NCI-H226 (cell line): ENCODE results near the gene COMMD8.
A peak's percentile ranks its signal among the peaks of the same experiment; 100 is the strongest.

Experiments used
- DNase-seq: peaks from one replicate; pipeline ENCODE4 v3.0.0-alpha.2; 2015

COMMD8 gene

DNA sequence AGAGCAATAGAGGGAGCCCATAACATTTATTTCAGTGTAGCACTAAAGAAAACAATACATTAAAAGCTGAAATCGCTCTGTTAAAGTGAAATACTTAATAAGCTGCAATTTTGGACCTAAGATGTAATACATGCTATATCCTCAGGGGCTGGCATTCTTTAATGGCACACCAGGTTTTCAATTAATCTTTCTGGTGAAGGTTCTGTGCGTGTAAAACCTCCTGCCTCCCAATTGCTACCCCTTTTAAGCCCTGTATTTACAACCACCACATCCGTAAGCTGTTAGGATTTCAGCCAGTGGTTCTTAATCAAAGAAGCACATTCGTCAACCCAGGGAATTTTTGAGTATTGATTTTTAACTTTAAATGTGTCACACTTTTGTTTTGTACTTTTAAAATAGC, 7.6 kb upstream of the COMMD8 start:
- no peak for DNase-seq

DNA sequence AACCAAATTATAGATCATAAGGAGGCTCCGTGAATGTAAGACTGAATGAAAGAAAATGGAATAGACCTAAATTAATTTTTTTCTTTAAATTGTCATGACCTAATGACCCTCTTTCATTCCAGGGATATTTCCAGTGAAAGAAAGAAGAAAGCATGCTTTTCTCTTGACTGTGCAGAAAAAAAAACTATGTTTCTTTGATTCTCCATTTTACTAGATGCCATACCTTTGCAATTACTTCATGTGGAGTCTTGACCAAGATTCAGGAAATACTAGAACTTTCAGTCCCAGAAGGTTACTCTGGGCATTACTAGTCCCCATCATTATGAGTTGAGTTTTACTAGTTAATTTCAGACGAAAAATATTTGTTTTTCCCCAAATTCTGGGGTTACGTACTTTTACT, 6.4 kb upstream of the COMMD8 start:
- no peak for DNase-seq

DNA sequence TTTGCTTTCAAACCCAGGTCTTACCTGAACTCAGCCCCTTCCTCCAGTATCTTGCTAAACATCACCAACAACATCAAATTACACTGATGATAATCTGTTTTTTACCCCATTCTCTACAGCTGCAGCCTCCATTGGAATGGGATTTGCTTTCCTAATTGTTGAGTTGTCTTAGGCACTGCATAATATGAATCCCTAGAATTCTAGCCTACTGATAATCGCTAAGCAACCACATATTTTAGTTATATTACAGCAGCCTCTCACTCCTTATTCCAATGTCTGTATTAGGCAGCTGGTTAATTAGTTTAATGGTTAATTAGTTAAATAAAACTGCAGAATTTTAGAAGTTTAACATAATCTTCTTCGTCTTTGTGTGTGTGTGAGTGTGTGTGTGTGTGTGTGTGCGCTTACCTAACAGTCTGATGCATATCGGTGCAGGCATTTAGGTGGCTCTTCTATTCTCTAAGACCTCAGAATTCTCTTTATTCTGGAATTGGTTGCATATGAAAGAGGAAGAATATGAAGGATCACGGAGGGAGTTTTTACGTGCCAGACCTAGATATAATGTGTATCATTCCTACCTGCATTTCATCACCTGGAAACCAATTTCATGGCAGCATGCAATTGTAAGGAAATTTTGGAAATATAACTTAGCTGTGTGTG, 5.3 kb upstream of the COMMD8 start:
- DNase-seq, result peak; percentile 67

DNA sequence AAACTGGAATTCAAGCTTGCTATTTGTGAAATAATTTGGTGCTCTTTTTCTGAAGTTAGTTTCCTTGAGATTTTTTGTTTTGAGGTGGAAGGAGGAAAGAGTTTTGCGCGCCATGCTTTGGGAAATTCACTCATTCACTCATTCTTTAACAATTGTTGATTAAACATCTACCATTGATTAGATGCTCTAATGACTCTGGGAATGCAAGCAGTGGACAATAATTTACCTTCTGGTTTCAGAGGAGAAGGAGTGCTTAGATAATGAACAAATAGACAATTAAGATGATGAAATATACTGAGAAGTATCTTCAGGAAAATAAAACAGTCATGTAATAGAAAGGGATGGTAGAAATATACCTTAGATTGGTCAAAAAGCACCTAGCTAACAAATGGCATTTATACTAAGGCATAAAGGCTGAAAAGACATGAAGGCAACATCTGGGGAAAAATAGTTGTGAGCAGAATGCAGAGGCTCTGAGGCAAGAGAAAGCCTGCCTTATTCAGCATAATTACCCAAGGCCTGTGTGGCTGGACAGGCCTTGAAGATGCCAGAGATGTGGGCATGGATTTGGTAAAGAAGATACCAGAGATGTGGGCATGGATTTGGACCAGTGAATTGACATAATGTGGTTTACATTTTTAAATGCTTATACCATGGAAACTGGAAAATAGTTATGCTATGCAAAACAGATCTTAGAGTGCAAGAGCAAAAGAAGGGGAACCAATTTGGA, 2.7 kb upstream of the COMMD8 start:
- DNase-seq, result no peak

DNA sequence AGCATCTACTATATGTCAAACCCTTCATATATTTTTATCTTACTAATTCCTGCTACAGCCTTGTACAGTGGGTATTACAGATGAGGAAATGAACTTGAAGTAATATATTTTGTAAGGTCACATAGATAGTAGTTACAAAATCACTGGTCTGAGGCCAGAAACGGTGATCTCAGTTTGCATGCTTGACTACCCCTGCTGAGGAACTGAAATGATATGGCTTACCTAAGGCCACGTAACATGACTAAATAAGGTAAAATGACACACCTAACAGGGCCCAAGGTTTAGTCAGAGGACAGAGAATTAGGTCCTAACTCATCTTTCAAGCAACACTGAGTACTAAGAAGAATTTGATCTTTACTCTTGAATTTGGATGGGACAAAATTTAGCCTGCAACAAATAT, 1.5 kb upstream of the COMMD8 start:
- peak; percentile 57 for DNase-seq

DNA sequence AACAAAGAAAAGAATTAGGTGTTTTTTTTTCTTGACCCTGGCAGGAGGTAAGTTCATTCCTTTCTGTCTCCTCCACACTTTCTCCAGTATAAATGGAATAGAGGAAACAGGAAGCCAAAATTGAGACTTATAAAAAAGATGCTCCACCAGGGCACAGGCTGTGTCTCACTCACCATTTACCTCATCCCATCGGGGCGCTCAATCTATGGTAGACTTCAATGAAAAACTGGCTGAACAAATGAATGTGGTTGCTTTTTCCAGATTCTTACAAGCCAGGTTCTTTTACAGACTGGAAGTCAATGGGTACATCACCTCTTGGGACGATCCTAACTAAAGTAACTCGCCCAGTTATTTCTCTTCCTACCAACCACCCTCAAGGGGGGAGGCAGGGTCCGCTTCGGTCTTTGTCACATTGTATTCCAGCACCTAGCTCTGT, 685 bp downstream of the COMMD8 start:
- DNase-seq, result no peak

DNA sequence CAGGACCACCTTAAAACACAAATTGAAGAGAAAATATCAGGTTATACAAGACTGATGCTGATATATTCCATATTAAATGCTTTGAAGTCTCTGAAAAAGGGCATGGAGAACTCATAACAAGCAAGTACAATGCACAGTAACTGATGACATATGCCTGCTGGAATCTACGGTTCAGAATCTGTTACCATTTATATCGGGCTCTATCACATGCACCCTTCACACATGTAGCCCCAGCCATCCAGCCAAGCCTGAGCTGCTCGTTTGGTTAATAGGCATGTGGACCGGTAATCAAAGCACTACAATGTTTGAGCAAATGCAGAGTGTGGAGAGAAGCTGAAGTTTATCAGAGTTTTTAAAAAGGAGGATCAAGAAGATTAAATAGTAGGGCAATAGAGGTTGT, 11.8 kb downstream of the COMMD8 start:
- DNase-seq, result no peak

DNA sequence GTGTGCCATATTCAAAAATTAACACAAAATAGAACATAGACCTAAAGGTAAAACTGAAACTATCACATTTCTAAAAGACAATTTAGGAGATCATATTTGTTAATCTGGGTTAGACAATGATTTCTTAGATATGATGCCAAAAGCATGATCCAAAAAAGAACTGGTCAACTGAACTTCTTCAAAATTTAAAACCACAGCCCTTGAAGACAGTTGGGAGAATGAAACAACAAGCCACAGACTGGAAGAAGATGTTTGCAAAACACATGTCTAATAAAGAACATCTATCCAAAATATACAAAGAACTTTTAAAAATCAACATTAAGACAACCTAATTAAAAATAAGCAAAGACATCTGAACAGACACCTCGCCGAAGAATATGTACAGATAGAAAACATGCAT, 19.5 kb downstream of the COMMD8 start:
- DNase-seq, result no peak

DNA sequence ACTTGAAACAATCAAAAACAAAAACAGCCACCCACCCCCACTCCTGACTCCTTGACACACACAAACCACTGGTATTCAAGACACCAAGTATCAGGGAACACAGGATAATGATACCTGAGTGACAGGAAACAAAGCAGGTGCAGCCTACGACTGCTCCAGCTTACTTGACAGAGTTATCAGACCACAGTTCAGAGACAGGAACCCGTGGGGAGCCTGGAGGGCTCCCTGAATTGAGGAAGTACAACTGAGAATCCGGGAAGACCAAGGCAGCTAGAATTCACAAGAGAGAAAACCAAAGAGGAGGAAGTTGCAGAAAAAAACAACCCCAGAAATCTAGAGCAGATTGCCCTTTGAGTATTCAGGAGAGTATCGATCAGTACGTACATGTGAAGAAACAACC, 20.5 kb downstream of the COMMD8 start:
- no peak for DNase-seq

DNA sequence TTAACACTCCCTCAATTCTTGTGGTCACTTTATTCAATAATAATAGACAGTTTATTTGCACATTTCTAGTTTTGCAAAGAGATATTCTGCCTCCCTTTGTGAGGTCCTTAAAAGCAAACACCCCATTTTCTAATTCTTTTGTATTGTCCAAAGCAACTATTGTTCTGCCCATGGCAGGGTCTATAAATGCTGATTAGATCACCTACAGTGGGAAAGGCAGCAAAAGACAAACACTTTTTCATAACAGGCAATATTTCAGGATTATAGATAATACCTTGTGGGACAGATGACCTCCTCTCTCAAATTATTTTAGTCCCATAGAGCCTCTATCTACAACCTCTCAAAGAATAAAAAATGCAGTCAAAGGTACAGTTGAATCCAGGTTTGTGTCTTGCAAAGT, 28.6 kb downstream of the COMMD8 start:
- DNase-seq, result no peak

DNA sequence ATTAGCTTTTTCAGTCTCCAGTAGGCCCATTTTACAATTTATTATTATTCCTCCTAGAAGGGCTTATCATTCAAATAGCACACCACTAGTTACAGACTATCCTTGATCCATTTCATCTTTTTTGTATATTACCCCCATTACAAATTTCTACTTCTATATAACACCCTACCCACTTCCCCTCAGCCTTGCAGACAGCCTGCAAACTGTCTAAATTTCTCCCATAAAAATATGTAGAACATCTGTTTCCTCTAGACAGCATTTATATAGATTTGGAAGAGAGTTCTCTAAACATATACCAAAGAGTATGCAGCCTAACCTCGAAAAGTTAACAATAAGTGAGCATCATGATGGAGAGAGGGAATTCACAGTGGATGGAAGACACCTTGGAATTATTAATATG, 30.8 kb downstream of the COMMD8 start:
- no peak for DNase-seq

DNA sequence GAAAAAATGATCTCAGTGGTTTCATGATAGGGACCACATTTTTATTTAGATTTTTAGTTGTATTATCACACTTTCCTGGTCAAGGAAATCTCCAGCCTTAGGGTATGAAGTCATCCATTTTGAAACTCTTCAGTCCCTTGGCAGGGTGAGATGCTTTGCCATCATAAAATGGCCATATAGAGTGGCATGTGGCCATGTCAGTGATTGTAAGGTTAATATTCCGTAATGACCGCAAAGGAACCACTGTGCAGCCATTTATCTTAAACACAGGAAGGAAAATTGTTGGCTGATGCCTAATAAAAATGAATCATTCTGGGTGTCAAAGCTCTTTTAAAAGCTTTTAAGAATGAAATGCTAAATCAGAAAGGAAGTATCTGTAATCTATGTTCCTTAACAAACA, 35.6 kb downstream of the COMMD8 start:
- no peak for DNase-seq

DNA sequence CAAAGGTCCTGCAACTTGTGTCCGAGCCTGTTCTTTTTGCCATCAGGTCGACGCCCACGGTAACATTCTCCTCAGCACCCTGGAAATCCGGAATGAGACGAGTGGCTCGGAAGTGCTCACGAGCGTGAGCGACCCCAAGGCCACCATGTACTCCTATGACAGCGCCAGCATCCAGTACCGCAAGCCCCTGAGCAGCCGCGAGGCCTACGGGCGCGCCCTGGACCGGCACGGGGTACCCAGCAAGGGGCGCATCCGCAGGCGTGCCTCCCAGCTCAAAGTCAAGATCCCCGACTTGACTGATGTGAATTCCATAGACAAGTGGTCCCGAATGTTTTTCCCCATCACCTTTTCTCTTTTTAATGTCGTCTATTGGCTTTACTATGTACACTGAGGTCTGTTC, 37.9 kb downstream of the COMMD8 start:
- no peak for DNase-seq

DNA sequence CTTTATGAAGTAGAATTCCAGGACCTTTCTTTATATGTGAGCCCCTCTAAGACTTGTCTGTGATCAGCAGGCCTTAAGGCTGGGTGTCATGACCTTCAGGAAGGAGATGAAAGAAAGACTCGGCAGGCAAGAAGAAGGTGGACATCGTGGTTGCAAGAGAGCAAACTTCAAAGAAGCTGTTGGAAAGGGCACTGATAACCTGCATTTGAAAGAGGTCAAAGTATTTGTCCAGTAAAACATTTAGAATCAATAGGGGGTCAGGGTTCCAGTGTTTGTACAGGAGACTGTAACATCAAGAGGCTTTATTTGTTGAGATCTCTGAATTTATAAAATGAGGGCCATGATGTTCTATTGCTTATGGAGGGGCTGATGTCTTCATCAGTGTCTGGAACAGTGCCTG, 44.2 kb downstream of the COMMD8 start:
- no peak for DNase-seq

DNA sequence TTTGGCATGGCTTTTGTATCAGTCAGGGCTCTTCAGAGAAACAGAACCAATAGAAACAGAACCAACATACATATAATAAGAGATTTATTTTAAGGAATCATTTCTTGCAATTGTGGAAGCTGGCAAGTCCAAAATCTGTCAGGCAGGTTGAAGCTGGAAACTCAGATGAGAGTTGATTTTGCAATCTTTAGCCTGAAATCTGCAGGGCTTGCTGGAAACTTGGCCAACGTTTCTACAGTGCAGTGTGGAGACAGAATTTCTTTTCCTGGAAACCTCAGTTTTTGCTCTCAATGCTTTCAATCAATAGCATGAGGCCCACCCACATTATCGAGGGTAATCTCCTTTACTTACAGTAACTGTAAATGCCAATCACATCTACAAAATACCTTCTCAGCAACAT, 45.4 kb downstream of the COMMD8 start:
- no peak for DNase-seq

DNA sequence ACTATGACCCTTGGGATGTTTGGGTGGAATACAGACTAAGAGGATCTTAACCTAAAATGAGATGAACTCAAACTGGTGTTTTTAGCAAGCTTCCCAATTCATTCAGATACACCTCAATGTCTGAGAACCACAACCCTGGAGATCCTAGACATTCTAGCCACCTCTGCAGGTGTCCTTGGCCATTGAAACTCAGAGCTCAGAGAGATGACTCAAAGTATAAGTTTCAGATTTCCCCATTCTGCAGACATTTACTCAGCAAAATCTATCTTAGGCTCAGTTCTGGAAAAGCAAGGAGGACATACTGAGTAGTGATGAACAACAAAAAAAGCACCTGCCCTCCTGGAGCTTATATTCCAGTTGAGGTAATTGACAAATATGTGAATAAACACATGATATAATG, 47.8 kb downstream of the COMMD8 start:
- no peak for DNase-seq

DNA sequence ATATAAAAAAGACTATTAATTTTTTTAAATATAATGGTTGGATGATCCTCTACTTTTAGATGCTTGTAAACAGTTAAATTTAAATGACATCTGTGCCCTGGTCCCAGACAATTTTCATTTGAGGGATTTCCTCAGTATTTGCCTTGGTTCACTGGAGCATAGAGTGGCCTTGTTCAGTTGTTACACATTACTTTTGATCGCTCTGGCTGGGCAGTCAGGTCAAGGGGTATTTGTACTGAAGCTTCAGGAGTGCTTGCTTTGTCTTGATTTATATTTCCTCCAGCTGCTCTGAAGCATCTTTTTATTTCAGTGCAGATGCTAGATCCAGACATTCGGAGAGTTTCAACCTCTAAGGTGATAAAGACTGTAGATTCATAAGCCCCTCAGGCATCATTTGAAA, 50.0 kb downstream of the COMMD8 start:
- no peak for DNase-seq

DNA sequence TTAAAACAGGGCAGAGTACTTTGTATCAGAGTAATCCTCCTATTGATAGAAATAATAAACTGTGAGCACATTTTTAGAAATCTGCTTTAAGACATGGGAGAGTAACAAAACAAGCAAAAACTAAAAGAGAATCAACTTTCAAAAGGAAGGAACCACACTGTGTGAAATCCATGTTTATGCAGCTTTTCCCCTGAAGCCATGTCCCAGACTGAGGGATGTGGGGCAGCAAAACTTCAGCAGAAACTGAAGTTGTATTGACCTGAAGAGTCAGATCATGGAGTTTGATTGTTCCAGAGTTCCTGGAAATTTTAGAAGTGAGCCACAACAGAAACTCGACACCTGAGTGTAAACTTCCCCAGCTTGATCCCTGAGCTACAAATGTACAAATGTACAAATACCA, 53.2 kb downstream of the COMMD8 start:
- DNase-seq, result no peak

DNA sequence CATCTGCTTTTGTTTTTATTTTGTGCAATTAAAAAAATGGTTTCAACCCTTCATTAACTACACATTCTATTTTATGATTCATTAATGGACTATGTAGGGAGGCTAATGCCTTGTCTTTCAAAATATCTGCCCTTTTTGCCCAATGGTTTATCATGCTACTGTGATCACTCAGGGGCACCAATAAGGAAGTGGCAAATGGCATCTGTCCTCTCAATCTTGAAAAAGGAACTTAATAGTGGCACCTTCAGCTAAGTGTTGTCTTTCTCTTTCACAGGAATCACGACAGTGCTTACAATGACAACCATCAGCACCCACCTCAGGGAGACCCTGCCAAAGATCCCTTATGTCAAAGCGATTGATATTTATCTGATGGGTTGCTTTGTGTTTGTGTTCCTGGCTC, 57.1 kb downstream of the COMMD8 start:
- DNase-seq, result no peak
